Right lobe of liver (tissue), 6 donors: ENCODE measurements around the gene PMF1. TPM values are rescaled to one million over a fixed set of nuclear protein-coding genes. Genes with fewer than 3 reads are reported as not detected.

ENCODE experiments used
- ATAC-seq, 4 donors: fragments of 200-7000 bp; cut with Tn5 transposase; one replicate each; pipeline ENCODE4 v1.9.1; 2020; ENCODE audit warnings: mild to moderate bottlenecking in 4 of 4, moderate library complexity in 4 of 4
- DNase-seq, 3 donors: peaks; one replicate each; pipeline ENCODE4 v3.0.0-alpha.2; 2020
- H3K27ac ChIP-seq, 3 donors: fragments of 200-600 bp; one replicate each; pipeline ENCODE4 v1.8.0; 2022
- H3K27me3 ChIP-seq, 2 donors: fragments of 200-600 bp; one replicate each; pipeline ENCODE4 v1.8.0; 2022
- H3K36me3 ChIP-seq, 4 donors: fragments of 200-600 bp; sonication (generic) in 1 of 4; one replicate each; pipeline versions ENCODE4 v1.5.1 to v1.8.0; 2017 to 2022; ENCODE audit warnings: control low read depth in 1 of 4
- H3K4me1 ChIP-seq, 4 donors: fragments of 200-600 bp; sonication (generic) in 1 of 4; one replicate each; pipeline versions ENCODE4 v1.5.1 to v1.8.0; 2017 to 2022; ENCODE audit warnings: control low read depth in 1 of 4
- H3K4me3 ChIP-seq, 3 donors: fragments of 200-600 bp; one replicate each; pipeline ENCODE4 v1.8.0; 2022
- H3K9me3 ChIP-seq, 4 donors: fragments of 200-600 bp; sonication (generic) in 1 of 4; one replicate each; pipeline versions ENCODE4 v1.5.1 to v1.8.0; 2017 to 2022; ENCODE audit warnings: control low read depth in 1 of 4
- POLR2A ChIP-seq: fragments of 450-650 bp; IDR thresholded peaks from one replicate; pipeline ENCODE4 v1.6.1; 2017; ENCODE audit warnings: antibody characterized with exemption, mild to moderate bottlenecking
- WGBS: methylation state at CpG from one replicate; pipeline ENCODE4 v1.1.6; 2018; ENCODE audit warnings: low coverage, low lambda C conversion rate; ENCODE audit not compliant: insufficient coverage; ENCODE audit errors: missing lambda C conversion rate; 5-methylcytosine and 5-hydroxymethylcytosine counted together
- intact Hi-C, 2 donors: fragments of 100-400 bp; cut with DNase I; formaldehyde crosslinking; loops; one replicate each; pipeline versions ENCODE4 v1.11.2 to v1.14.1; 2022
- total RNA-seq, 6 experiments: library from RNA; depleted of rRNA in 2 of 6; stranded (reverse); fragments of >200 nt in 2 of 6; fragmentation: NEBNext Ultra II Directional in 3 of 6; extraction: Animal tissue kit (Norgen Biotek cat#: 25700) in 3 of 6; gene quantifications; one replicate each; pipeline versions ENCODE4 v1.1.0 to v1.2.4, GENCODE V29; 2016 to 2023
- TF ChIP-seq, protein P1 (sequence below), 4 donors: fragments of 200-600 bp in 3 of 4; fragments of 450-650 bp in 1 of 4; IDR thresholded peaks; one replicate each; pipeline versions ENCODE4 v1.5.1 to v1.8.0; 2016 to 2022; ENCODE audit warnings: antibody characterized with exemption in 4 of 4, mild to moderate bottlenecking in 2 of 4
- donor health status: DM: no; HTN: yes; CAD: no.
- donor health status: DM: no; HTN: no; CAD: no.
- donor health status: DM: no; HTN: no; CAD: no.
- donor health status: DM: no; HTN: yes; CAD: no.
- donor health status: DM: no; HTN: yes; CAD: no.

Gene PMF1
- total RNA-seq, 6 experiments from 2014 or later, result 21.8 to 33.8 (median 24.8) TPM

DNA sequence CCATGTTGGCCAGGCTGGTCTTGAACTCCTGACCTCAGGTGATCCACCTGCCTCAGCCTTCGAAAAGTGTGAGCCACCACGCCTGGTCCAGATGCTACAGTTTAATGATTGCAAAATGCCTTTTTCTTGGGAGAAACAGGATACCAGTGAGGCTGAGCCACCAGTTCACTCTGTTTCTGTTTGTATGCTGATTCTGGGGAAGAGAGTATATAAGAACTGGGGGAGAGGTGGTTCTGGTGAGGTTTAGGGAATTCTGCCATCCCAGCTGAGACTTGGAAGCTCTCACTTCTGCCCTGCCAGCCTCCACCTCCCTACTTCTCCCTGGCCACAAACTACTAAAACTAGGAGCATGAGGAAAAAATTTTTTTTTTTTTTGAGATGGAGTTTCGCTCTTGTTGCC is 8.1 kb upstream of the PMF1 start:
- Histone ChIP-seq H3K27me3 (no peaks in the 10 kb centered on the region), H3K9me3 (no peaks in the 10 kb centered on the region), H3K36me3 (peaks cover 0 to 45% (median 12%) of the 10 kb centered on the region in 4 donors), H3K4me3 (no peak overlapping the region), H3K27ac (no peak overlapping the region), H3K4me1 (peaks cover 0 to 8% (median 0%) of the 10 kb centered on the region in 4 donors)
- DNase-seq (no peak), ATAC-seq (no peak)
- TF ChIP-seq POLR2A, result no peak
- TF ChIP-seq, protein P1, sequence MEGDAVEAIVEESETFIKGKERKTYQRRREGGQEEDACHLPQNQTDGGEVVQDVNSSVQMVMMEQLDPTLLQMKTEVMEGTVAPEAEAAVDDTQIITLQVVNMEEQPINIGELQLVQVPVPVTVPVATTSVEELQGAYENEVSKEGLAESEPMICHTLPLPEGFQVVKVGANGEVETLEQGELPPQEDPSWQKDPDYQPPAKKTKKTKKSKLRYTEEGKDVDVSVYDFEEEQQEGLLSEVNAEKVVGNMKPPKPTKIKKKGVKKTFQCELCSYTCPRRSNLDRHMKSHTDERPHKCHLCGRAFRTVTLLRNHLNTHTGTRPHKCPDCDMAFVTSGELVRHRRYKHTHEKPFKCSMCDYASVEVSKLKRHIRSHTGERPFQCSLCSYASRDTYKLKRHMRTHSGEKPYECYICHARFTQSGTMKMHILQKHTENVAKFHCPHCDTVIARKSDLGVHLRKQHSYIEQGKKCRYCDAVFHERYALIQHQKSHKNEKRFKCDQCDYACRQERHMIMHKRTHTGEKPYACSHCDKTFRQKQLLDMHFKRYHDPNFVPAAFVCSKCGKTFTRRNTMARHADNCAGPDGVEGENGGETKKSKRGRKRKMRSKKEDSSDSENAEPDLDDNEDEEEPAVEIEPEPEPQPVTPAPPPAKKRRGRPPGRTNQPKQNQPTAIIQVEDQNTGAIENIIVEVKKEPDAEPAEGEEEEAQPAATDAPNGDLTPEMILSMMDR (IDR thresholded peaks at IDR 0.05), result no peak
- intact Hi-C loops, result no loop called here
- 61% methylated on average over 2 of the region's 3 CpGs for WGBS

DNA sequence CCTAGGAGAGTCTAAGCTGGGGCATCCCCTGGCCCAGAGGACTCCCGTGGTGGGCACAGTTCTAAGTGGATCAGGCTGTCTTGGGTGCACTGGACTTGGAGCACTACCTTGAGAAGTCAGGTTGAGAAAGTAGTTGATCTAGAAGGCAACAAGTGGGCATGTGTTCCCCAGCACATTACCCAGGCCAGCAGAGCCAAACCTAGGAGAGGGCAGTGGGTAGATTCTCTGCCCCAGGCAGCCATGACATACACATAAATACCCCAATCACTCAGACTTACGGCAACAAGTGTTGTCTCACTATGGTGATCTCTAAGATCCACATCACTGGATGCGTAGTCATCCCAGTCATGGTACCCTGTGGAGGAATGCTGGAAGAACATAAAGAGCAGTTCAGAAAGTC is 1.6 kb upstream of the PMF1 start:
- Histone ChIP-seq H3K36me3 (peaks cover 0 to 33% (median 12%) of the 10 kb centered on the region in 4 donors), H3K9me3 (no peaks in the 10 kb centered on the region), H3K27me3 (no peaks in the 10 kb centered on the region), H3K4me3 (no peak overlapping the region), H3K4me1 (peaks cover 0 to 30% (median 11%) of the 10 kb centered on the region in 4 donors), H3K27ac (no peak overlapping the region)
- TF ChIP-seq, protein P1 (IDR thresholded peaks at IDR 0.05), result no peak
- TF ChIP-seq POLR2A, result no peak
- ATAC-seq (no peak), DNase-seq (no peak)
- intact Hi-C loops, result no loop called here
- whole genome bisulfite sequencing, result 76% methylated on average over 2 of the region's 3 CpGs

DNA sequence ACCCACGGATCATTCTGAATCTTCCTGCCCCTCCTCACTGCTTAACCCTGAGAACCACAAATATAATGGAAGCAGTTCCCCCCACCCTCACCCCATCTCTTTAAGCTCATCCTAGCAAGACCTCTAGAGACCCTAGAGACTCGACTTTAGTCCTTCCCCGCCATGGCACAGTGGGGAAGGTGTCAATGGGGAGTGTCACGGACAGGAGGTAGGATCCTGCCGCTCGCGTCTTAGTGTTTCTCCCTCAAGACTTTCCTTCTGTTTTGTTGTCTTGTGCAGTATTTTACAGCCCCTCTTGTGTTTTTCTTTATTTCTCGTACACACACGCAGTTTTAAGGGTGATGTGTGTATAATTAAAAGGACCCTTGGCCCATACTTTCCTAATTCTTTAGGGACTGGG is 677 bp upstream of the PMF1 start:
- Histone ChIP-seq H3K4me1 (peaks cover 0 to 32% (median 11%) of the 10 kb centered on the region in 4 donors), H3K27ac (peak overlapping the region; percentile 93 to 98 (median 94)), H3K27me3 (no peaks in the 10 kb centered on the region), H3K9me3 (no peaks in the 10 kb centered on the region), H3K36me3 (peaks cover 0 to 25% (median 12%) of the 10 kb centered on the region in 4 donors), H3K4me3 (peak overlapping the region; percentile 54 to 89 (median 64))
- intact Hi-C loops, result no loop called here
- DNase-seq, result no peak
- ATAC-seq, result no peak
- TF ChIP-seq, protein P1 (IDR thresholded peaks at IDR 0.05), result no peak
- TF ChIP-seq POLR2A, result no peak
- WGBS, result 73% methylated on average over 5 of the region's 9 CpGs

DNA sequence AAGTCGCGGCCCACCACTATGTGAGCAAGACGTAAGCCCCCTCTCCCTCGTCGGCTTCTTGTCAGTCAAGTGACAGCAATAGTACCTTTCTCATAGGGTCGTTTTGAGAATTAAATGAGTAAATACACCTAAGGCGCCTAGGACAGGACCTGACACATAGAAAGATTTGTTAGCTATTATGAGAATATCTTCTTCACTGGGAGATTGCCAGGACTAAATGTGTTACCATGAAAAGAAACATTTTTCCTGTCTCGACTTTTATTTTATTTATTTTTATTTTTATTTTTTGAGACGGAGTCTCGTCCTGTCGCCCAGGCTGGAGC is 798 bp downstream of the PMF1 start:
- peaks cover 0 to 15% (median 4%) of the 10 kb centered on the region in 4 donors for H3K36me3 ChIP-seq
- ATAC-seq (no peak), DNase-seq (no peak)
- intact Hi-C loops, result no loop called here
- peak overlapping the region; percentile 93 to 98 (median 94) for H3K27ac ChIP-seq
- H3K4me1 ChIP-seq, result peaks cover 0 to 47% (median 19%) of the 10 kb centered on the region in 4 donors
- TF ChIP-seq POLR2A, result no peak
- TF ChIP-seq, protein P1 (IDR thresholded peaks at IDR 0.05), result no peak
- H3K9me3 ChIP-seq, result no peaks in the 10 kb centered on the region
- 7% methylated on average over 6 of the region's 11 CpGs for WGBS
- no peaks in the 10 kb centered on the region for H3K27me3 ChIP-seq
- peak overlapping the region; percentile 54 to 89 (median 64) for H3K4me3 ChIP-seq
